GM12892 (cell line): Measurements from ENCODE around the gene INPP5E.

Experiments used
- POLR2A ChIP-seq: IDR thresholded peaks from 2 replicates; pipeline ENCODE4 v1.6.1; 2011; ENCODE audit warnings: low read depth, low read length, control low read depth
- POLR2AphosphoS5 ChIP-seq: IDR thresholded peaks from 2 replicates; pipeline ENCODE4 v1.6.1; 2011; ENCODE audit warnings: low read depth, low read length, control low read depth
- TAF1 ChIP-seq: IDR thresholded peaks from 2 replicates; pipeline ENCODE4 v1.6.1; 2011; ENCODE audit warnings: low read depth, mild to moderate bottlenecking, control low read depth, low read length, borderline replicate concordance

GRCh38 chr9:136431782-136432350 is 7.8 kb downstream of the INPP5E start:
- no peak for TF ChIP-seq POLR2A
- TF ChIP-seq TAF1: no peak
- no peak for TF ChIP-seq POLR2AphosphoS5
